Karpas-422 (cell line): ENCODE results near the gene SPATA31C1. TPM values are rescaled to one million over a fixed set of nuclear protein-coding genes. Genes with fewer than 3 reads are reported as not detected.

Experiments used
- total RNA-seq: library from RNA; depleted of rRNA; stranded (reverse); fragments of >200 nt; shearing (Covaris generic); gene quantifications from 2 replicates; pipeline ENCODE4 v1.2.3, GENCODE V29; 2014; ENCODE audit warnings: low replicate concordance; rRNA removed

Gene SPATA31C1
- total RNA-seq, 1 experiment from 2014 or later, result not detected

Other genes with a start within 250 kb of the SPATA31C1 start
- gene CTSL, start 191.8 kb upstream of the SPATA31C1 start, total RNA-seq, result not detected in 2 replicates
- not detected in 2 replicates for gene SPATA31E1, start 35.1 kb upstream of the SPATA31C1 start, total RNA-seq
- not detected in 2 replicates for gene CDK20, start 56.6 kb downstream of the SPATA31C1 start, total RNA-seq
- not detected in 2 replicates for gene SPATA31C2, start 220.5 kb downstream of the SPATA31C1 start, total RNA-seq